H9 (cell line): ENCODE data around the gene SLC9A9. TPM values are rescaled to one million over a fixed set of nuclear protein-coding genes. Genes with fewer than 3 reads are reported as not detected.

Experiments used
- DNase-seq: peaks from one replicate; pipeline ENCODE4 v3.0.0-alpha.2; 2017
- H2AFZ ChIP-seq: one replicate; pipeline ENCODE4 v1.6.1; 2013; ENCODE audit warnings: mild to moderate bottlenecking, low read length, control low read depth, moderate library complexity
- H2AK5ac ChIP-seq: 2 replicates; pipeline ENCODE4 v1.6.1; 2013; ENCODE audit warnings: low read length, control low read depth, mixed read lengths; ENCODE audit not compliant: insufficient read length
- H2BK120ac ChIP-seq: one replicate; pipeline ENCODE4 v1.6.1; 2013; ENCODE audit warnings: low read depth, mild to moderate bottlenecking, low read length, control low read depth, inconsistent platforms; ENCODE audit not compliant: poor library complexity, severe bottlenecking
- H2BK12ac ChIP-seq: 2 replicates; pipeline ENCODE4 v1.6.1; 2013; ENCODE audit warnings: low read length, control low read depth, mixed read lengths, low read depth; ENCODE audit not compliant: insufficient read length
- H2BK15ac ChIP-seq: 2 replicates; pipeline ENCODE4 v1.6.1; 2013; ENCODE audit warnings: low read depth, low read length, control low read depth
- H2BK20ac ChIP-seq: one replicate; pipeline ENCODE4 v1.6.1; 2013; ENCODE audit warnings: low read depth, mild to moderate bottlenecking, low read length, control low read depth, inconsistent platforms; ENCODE audit not compliant: poor library complexity, severe bottlenecking
- H2BK5ac ChIP-seq: 2 replicates; pipeline ENCODE4 v1.6.1; 2013; ENCODE audit warnings: low read length, control low read depth, mixed read lengths; ENCODE audit not compliant: insufficient read length
- H3K14ac ChIP-seq: 2 replicates; pipeline ENCODE4 v1.6.1; 2013; ENCODE audit warnings: low read length, control low read depth; ENCODE audit not compliant: insufficient read depth
- H3K18ac ChIP-seq: 2 replicates; pipeline ENCODE4 v1.6.1; 2013; ENCODE audit warnings: low read depth, mild to moderate bottlenecking, mixed read lengths, low read length, control low read depth; ENCODE audit not compliant: insufficient read length
- H3K23ac ChIP-seq: 2 replicates; pipeline ENCODE4 v1.6.1; 2013; ENCODE audit warnings: low read length, control low read depth, mixed read lengths, low read depth; ENCODE audit not compliant: insufficient read length
- H3K23me2 ChIP-seq: 2 replicates; pipeline ENCODE4 v1.6.1; 2013; ENCODE audit warnings: low read depth, mild to moderate bottlenecking, mixed read lengths, low read length, control low read depth; ENCODE audit not compliant: insufficient read length, poor library complexity, severe bottlenecking
- H3K27ac ChIP-seq: 2 replicates; pipeline ENCODE4 v1.5.1; 2013; ENCODE audit warnings: low read length, control low read depth, mixed read lengths, low read depth; ENCODE audit not compliant: insufficient read length
- H3K27me3 ChIP-seq: 2 replicates; pipeline ENCODE4 v1.6.1; 2013; ENCODE audit warnings: low read length, control low read depth, inconsistent platforms; ENCODE audit not compliant: insufficient read depth
- H3K4ac ChIP-seq: 2 replicates; pipeline ENCODE4 v1.6.1; 2013; ENCODE audit warnings: low read depth, mild to moderate bottlenecking, control low read depth, inconsistent platforms, low read length, moderate library complexity
- H3K4me1 ChIP-seq: 2 replicates; pipeline ENCODE4 v1.6.1; 2013; ENCODE audit warnings: low read length, control low read depth, inconsistent platforms; ENCODE audit not compliant: insufficient read depth
- H3K4me2 ChIP-seq: 2 replicates; pipeline ENCODE4 v1.6.1; 2013; ENCODE audit warnings: low read length, control low read depth, mixed read lengths; ENCODE audit not compliant: insufficient read length, insufficient read depth
- H3K56ac ChIP-seq: 2 replicates; pipeline ENCODE4 v1.6.1; 2013; ENCODE audit warnings: low read depth, mild to moderate bottlenecking, mixed read lengths, low read length, control low read depth; ENCODE audit not compliant: insufficient read length
- H3K79me1 ChIP-seq: 2 replicates; pipeline ENCODE4 v1.6.1; 2013; ENCODE audit warnings: low read depth, mild to moderate bottlenecking, moderate library complexity, low read length, control low read depth, inconsistent platforms; ENCODE audit not compliant: insufficient read depth, poor library complexity, severe bottlenecking
- H3K79me2 ChIP-seq: 2 replicates; pipeline ENCODE4 v1.6.1; 2013; ENCODE audit warnings: low read length, control low read depth, inconsistent platforms; ENCODE audit not compliant: insufficient read depth
- H3K9ac ChIP-seq: 2 replicates; pipeline ENCODE4 v1.6.1; 2013; ENCODE audit warnings: low read length, control low read depth, mixed read lengths; ENCODE audit not compliant: insufficient read length; ENCODE audit errors: extremely low read depth
- H3K9me3 ChIP-seq: one replicate; pipeline ENCODE4 v1.6.1; 2013; ENCODE audit warnings: low read depth, low read length, inconsistent platforms; ENCODE audit not compliant: control insufficient read depth
- H3T11ph ChIP-seq: one replicate; pipeline ENCODE4 v1.6.1; 2013; ENCODE audit warnings: mild to moderate bottlenecking, low read length, control low read depth, inconsistent platforms
- H4K20me1 ChIP-seq: one replicate; pipeline ENCODE4 v1.6.1; 2013; ENCODE audit not compliant: control insufficient read depth, insufficient read length, insufficient read depth
- H4K5ac ChIP-seq: 2 replicates; pipeline ENCODE4 v1.6.1; 2013; ENCODE audit warnings: low read depth, mild to moderate bottlenecking, mixed read lengths, low read length, control low read depth; ENCODE audit not compliant: insufficient read length
- H4K8ac ChIP-seq: replicated peaks from 2 replicates; pipeline ENCODE4 v1.6.1; 2013; ENCODE audit warnings: low read length, control low read depth, mixed read lengths, low read depth; ENCODE audit not compliant: insufficient read length
- H4K91ac ChIP-seq: 2 replicates; pipeline ENCODE4 v1.6.1; 2013; ENCODE audit warnings: low read depth, mild to moderate bottlenecking, moderate library complexity, mixed read lengths, low read length, control low read depth; ENCODE audit not compliant: insufficient read length
- H3K27ac Mint-ChIP-seq, 3 experiments: 2 replicates in 2 of 3; 3 replicates in 1 of 3; pipeline ENCODE4 v1.8.0; 2020 to 2021; ENCODE audit warnings: mixed read lengths in 3 of 3, mild to moderate bottlenecking in 1 of 3, moderate library complexity in 1 of 3
- H3K27me3 Mint-ChIP-seq: 2 replicates; pipeline ENCODE4 v1.8.0; 2021; ENCODE audit warnings: low read depth, mild to moderate bottlenecking, moderate library complexity, mixed read lengths
- H3K36me3 Mint-ChIP-seq, 3 experiments: 2 replicates in 2 of 3; 3 replicates in 1 of 3; pipeline ENCODE4 v1.8.0; 2020 to 2021; ENCODE audit warnings: low read depth in 3 of 3, mixed read lengths in 3 of 3; ENCODE audit not compliant: insufficient read depth in 1 of 3
- H3K4me1 Mint-ChIP-seq, 2 experiments: 2 replicates each; pipeline ENCODE4 v1.8.0; 2020; ENCODE audit warnings: mixed read lengths in 2 of 2
- H3K4me3 Mint-ChIP-seq, 2 experiments: 2 replicates in 1 of 2; 3 replicates in 1 of 2; pipeline ENCODE4 v1.8.0; 2020 to 2021; ENCODE audit warnings: mild to moderate bottlenecking in 2 of 2, mixed read lengths in 2 of 2, moderate library complexity in 1 of 2
- H3K9me3 Mint-ChIP-seq, 2 experiments: 2 replicates in 1 of 2; 3 replicates in 1 of 2; pipeline ENCODE4 v1.8.0; 2020; ENCODE audit warnings: mild to moderate bottlenecking in 2 of 2, mixed read lengths in 2 of 2, moderate library complexity in 1 of 2
- CTCF ChIP-seq: fragments of 200-600 bp; sonication (generic); conservative IDR thresholded peaks from 3 replicates; pipeline ENCODE4 v1.8.0; 2021; ENCODE audit warnings: antibody characterized with exemption, mild to moderate bottlenecking
- WGBS: extraction: QIAGEN DNeasy Blood & Tissue Kit; methylation state at CpG from one replicate; pipeline ENCODE4 v1.1.7; 2013; ENCODE audit warnings: missing lambda C conversion rate, low lambda C conversion rate, mixed read lengths; ENCODE audit not compliant: insufficient read length; ENCODE audit errors: extremely low coverage; 5-methylcytosine and 5-hydroxymethylcytosine counted together
- total RNA-seq: library from RNA; stranded (reverse); gene quantifications from 2 replicates; pipeline ENCODE4 v1.2.1, GENCODE V29; 2021

Gene SLC9A9
- total RNA-seq, 1 experiment from 2014 or later: 0.35 TPM

GRCh38 chr3:143727391-143727790 is 120.9 kb downstream of the SLC9A9 start:
- H2BK15ac ChIP-seq: no peak overlapping the region

More at GRCh38 chr3:143727391-143727790, 120.9 kb downstream of the SLC9A9 start:
- Mint-ChIP-seq H3K27ac (no peak overlapping the region), H3K9me3 (no peaks in the 10 kb centered on the region), H3K36me3 (peaks cover 0 to 3% (median 0%) of the 10 kb centered on the region in 3 experiments; a peak in 1 of 7 replicates), H3K4me1 (no peaks in the 10 kb centered on the region), H3K27me3 (no peaks in the 10 kb centered on the region), H3K4me3 (no peak overlapping the region)
- DNase-seq: no peak
- H4K8ac ChIP-seq: no peak overlapping the region
- no peak overlapping the region for H3K9ac ChIP-seq
- no peaks in the 10 kb centered on the region for H3K4me1 ChIP-seq
- H3K14ac ChIP-seq: no peak overlapping the region
- no CpG with 5 or more reads among the region's 3 CpGs for WGBS
- no peak overlapping the region for H2AK5ac ChIP-seq
- no peak overlapping the region for H2AFZ ChIP-seq
- H3K27ac ChIP-seq: no peak overlapping the region
- no peak overlapping the region for H3K18ac ChIP-seq
- no peaks in the 10 kb centered on the region for H3K23me2 ChIP-seq
- H2BK12ac ChIP-seq: no peak overlapping the region
- no peak for TF ChIP-seq CTCF
- no peak overlapping the region for H2BK5ac ChIP-seq
- H3K9me3 ChIP-seq: no peaks in the 10 kb centered on the region
- no peak overlapping the region for H3K56ac ChIP-seq
- no peak overlapping the region for H3T11ph ChIP-seq
- no peak overlapping the region for H3K4me2 ChIP-seq
- H4K20me1 ChIP-seq: no peaks in the 10 kb centered on the region
- H3K4ac ChIP-seq: no peak overlapping the region
- no peak overlapping the region for H2BK20ac ChIP-seq
- no peaks in the 10 kb centered on the region for H3K79me1 ChIP-seq
- H2BK120ac ChIP-seq: no peak overlapping the region
- H4K91ac ChIP-seq: no peak overlapping the region
- H3K23ac ChIP-seq: no peak overlapping the region
- H4K5ac ChIP-seq: no peak overlapping the region
- H3K27me3 ChIP-seq: no peaks in the 10 kb centered on the region
- H3K79me2 ChIP-seq: no peaks in the 10 kb centered on the region
